GM21528 (cell line): ENCODE results near the gene TMEM63C.

Experiments used
- ATAC-seq: cut with Tn5 transposase; IDR thresholded peaks from one replicate; pipeline ENCODE4 v1.9.1; 2021; ENCODE audit warnings: mild to moderate bottlenecking, moderate library complexity; ENCODE audit not compliant: unreplicated experiment, low FRiP score

TMEM63C gene

DNA sequence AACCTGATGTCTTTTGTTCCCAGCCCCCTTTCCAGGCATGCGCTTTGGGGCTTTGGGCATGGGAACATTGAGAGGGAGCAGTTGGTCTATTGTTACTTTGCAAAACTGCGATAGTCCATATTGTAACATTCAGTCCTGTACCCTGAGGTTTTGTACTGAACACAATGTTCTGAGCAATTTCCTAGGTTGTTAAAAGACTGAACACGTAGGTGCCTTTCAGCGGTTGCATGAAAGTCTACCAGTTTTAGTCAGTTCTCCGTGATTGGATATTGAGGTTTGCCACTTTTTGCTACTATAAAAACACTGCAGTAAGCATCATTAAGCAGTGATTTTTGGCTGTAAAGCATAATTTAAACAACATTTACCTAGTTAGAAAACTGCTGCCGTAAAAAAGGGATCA is 69.3 kb downstream of the TMEM63C start:
- ATAC-seq = no peak

DNA sequence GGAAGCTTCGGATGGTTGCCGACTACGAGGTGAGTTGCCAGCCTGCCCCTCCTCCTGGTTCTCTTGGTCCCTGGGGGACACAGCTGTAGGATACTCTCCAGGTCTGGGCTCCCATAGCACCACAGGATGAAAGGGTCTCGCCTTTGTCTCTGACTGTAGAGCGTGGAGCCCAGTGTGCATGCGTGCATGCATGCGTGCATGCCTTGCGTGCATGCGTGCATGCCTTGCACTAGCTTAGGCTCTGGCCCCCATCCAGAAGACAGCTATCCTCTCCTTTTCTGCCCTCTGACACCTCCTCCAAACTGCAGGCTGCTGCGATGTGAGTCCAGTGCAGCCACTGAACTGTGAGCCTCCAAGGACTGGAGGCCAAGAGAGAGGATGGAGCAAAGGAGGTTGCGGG is 70.3 kb downstream of the TMEM63C start:
- ATAC-seq = no peak

DNA sequence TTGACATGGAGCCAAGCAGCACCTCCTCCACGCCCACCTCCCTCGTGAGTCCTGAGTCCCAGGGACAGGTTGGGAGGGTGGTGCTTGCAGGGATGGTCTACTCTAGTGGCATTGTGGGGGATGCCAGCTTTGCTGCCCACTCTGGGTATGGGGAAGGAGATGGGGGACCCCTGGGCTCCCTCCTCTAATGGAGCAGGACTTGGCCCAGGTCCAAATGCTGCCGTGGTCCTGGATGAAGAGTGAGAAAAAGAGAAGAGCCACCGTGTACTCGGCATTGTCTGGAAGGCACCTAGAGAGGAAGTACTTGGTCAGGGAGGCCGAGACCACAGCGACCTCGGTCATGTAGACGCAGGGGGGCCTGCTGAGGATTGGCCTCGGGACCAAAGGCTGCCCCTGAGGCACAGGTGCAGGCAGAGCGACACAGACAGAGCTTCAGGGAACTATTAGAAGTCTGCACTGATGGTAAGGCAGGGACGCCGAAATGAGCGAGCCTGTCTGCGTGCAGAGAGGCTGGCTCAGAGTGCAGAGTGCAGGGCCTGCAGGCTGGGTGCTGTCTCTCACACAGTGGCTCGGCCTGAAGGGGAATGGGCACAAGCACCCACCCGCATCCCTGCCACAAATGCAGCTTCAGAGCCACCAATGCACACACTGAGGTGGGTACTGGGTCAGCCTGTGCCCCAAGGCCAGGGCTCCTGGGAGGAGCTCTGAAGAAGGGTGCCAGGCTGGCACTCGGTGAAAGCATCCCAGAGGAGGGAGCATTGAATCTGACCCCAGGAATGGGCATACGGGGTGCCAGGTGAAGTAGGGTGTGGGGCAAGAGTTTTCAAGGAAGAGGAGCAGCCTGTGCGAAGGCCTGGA is 72.0 kb downstream of the TMEM63C start:
- ATAC-seq = no peak

DNA sequence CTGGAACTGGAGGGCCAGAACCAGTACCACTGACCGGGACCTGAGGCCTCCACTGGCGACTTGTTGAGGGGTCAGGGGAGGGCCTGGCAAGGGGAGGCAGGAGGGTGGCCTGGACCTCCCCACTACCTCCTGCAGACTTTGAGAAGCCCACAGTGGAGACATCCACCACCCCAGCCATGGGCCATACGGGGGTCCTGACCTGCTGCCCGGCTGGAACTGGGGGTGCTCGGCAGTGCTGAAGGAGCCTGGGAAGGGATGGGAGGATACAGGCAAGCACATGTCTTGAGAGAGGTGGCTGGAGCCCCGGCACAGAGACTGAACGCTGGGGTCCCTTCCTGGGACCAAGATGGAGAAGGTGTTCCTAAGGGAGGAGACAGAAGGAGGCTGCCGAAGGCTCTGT is 75.1 kb downstream of the TMEM63C start:
- no peak for ATAC-seq

- no peak for ATAC-seq
Observed at GRCh38 chr14:77257700-77258099, 76.1 kb downstream of the TMEM63C start.

DNA sequence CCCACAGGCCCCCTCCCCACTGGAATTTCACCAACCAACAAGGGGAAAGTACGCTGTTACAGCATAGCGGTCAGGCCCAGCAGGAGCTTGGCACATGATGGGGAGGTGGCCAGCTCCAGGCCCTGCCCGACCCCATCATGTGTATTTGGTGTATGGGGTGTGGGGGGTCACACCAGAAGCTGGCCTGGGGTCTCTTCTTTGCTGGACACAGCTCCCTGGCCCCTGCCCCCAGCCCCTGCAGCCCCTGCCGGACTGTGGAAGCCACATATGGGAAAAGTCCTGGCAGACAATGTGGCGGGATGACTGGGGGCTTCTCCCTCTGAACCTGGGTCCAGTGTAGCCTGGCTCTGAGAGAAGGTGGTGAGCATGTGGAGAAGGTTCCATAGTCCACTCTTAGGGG is 77.0 kb downstream of the TMEM63C start:
- no peak for ATAC-seq

GRCh38 chr14:77259025-77259715 is 77.6 kb downstream of the TMEM63C start:
- no peak for ATAC-seq

DNA sequence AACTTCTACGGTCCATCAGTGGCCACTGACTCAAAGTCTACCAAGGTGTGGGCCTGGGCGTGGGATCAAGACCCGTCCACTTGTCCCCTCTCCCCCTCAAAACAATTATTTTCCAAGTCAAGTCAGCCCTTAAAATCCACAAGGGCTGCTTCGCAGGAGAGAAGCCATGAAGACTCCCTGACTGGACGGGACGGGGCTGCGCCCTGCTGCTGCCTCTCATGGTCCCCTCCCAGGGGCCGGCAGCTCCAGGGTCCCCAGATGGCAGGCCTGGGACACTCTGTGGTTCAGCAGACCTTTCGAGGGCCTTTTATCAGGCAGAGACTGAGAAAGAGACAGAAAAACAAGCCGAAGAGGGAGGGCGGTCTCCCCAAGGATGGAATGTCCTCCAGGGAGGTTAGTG is 78.6 kb downstream of the TMEM63C start:
- ATAC-seq = no peak

- ATAC-seq = no peak
Observed at GRCh38 chr14:77260631-77261030, 79.0 kb downstream of the TMEM63C start.

GRCh38 chr14:77264466-77265186 is 83.0 kb downstream of the TMEM63C start:
- ATAC-seq = no peak

DNA sequence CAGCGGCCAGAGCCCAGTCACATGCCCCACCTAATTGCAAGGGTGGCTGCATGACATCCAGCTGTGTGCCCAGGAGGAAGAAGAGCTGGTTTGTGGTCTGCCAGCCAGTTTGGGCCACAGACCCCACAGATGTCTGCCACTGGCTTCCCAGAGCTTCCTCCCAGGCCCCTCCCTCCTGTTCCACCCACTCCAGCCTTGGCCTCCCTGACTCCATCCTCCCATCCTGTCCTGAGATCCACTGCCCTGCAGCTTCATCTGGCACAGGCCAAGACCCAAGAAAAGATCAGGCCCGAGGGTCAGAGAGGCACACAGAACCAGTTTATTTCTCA is 83.6 kb downstream of the TMEM63C start:
- ATAC-seq = no peak

GRCh38 chr14:77265561-77266335 is 84.2 kb downstream of the TMEM63C start:
- no peak for ATAC-seq

- ATAC-seq = no peak
Observed at GRCh38 chr14:77266336-77266735, 84.7 kb downstream of the TMEM63C start.

DNA sequence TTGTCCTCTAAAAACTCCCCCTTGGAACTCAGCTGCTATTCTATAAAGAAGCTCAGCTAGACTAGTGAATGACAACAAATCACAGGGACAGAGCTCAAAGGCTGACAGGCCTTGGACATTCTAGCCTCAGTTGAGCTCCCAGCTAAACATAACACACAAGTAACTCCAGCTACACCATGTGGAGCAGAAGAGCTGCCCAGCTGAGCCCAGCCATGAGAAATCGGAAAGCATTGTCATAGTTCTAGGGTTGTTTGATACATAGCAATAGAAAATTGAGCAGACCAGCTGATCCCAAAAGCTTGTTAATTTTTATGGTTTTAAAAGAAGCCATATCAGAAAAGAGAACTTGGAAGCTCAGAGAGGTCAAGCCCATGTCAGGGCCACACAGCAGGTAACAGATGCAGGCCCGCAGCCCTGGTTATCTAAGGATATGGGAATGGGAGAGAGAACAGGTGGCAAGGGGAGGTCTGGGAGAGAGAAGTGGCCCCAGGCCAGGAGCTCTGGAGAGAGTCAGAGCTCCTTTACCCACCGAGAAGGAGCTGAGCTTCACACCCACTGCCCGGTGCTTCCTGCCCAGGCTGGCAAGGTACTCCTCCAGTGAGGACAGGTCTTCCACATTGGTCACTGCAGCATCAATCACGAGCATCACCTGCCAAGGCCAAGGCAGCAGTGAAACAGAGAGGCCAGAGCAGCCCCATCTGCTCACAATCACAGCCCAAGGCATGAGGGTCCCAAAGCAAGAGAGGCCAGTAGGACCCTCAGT is 86.5 kb downstream of the TMEM63C start:
- no peak for ATAC-seq

DNA sequence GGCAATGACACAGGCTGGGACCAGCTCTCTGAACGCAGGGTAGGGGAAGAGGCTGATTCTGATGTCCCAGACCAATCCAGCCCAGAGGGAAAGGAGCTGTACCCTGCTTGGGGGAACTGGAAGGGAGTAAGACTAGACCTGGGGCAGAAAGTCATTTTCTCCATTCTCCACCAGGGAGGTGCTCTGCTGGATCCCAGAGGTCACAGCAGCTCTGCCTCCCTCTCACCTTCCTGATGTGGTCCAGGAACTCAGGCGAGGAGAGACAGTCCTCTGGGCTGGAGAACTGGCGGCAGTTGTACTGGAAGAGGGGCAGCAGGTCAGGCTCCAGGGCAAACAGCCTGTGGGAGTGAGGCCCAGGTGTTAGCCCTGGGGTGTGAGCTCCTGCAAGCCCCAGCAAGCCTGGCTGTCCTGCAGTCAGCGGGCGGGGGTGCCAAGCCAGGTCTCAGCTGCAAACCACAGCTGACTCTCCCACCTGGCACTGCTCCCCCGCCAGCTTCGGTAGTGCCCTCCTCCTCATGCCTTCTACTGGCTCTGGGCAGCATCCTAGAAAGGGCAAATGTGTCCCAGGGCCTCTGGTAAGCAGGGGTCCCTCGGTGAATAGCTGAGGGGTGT is 87.5 kb downstream of the TMEM63C start:
- ATAC-seq = no peak

DNA sequence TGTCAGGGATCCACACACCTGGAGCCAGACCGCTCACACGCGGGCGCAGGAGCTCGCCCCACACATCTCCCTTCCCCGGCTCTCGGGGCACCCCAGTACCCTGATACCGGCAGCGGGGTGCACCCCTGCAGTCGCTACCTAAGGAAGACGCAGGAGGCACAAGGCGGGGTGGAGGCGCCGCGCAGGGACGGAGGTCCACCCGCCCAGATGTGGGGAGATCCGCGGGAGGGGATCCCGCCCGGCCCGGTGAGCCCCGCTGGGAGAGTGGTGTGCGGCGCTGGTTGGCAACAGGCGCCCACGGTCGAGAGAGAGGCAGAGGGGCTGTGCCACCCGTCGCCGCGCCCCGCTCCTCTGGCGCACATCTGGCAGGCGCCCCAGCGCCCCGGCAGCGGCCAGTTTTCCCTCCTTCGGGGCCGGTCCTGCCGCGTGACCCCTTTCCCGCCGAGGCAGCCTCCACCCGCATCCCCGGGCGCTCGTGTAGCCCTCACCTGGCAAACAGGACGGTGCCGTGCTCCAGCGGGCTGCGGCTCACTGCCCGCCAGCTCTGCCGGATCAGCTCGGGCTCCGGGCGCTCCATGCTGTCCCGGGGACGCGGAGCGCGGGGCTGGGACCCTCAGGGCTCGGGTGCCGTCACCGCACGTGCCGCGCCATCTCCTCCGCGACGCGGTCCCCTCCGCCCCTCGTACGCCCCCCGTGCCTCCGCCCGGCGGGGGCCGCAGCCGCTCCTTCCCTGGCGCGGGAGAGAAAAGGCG is 88.9 kb downstream of the TMEM63C start:
- ATAC-seq = no peak

DNA sequence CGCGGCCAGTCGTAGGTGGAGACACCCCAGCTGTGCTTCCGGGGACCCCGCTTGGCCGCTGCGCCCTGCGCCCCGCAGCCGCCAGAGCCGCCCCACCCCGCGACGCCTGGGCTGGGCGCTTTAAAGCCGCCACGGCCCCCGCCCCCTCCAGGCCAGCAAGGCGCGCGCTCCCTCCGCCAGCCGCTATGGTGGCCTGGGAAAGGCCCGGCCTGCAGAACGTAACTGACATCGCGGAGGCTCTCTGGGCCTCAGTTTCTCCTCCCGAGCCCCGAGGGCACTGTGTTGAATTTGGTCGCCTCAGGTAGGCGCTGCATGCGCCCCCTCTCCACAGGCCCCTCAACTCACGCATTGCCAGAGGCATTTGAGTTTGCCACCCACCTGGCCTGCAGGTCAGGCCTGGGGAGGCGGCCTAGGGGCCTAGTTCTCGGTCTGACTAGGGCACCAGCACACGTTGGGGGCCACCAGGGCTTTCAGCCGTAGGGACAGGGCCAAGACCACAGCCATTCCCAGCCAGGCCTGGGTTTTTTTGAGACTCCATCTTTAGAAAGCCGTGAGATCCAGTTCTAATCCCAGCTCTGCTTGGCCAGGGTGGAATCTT is 89.6 kb downstream of the TMEM63C start, which contains the start of gene NGB:
Gene NGB, minus strand, starts transcription at position 94 of the 598 bp plus-strand sequence. CDS start 269 bp downstream, outside the sequence.
- no peak for ATAC-seq

GRCh38 chr14:77272261-77272660 is 90.7 kb downstream of the TMEM63C start:
- ATAC-seq = no peak
